ENCODE data around the gene IL17A.
"Not testable (repeated sequence)": the region's sequence is repeated elsewhere in the genome, so short reads cannot be mapped to it uniquely, and the experiment has no call there.

The IL17A gene

GRCh38 chr6:52164319-52165094 is 21.7 kb upstream of the IL17A start:
- no peak for DNase-seq

- no peak for DNase-seq
Observed at GRCh38 chr6:52167267-52167666, 18.9 kb upstream of the IL17A start.

GRCh38 chr6:52168351-52168750 is 17.8 kb upstream of the IL17A start:
- not testable (repeated sequence) for DNase-seq

GRCh38 chr6:52174118-52174517 is 12.1 kb upstream of the IL17A start:
- no peak for DNase-seq

- DNase-seq, result no peak
Observed at GRCh38 chr6:52176550-52176949, 9.6 kb upstream of the IL17A start.

GRCh38 chr6:52177961-52178360 is 8.2 kb upstream of the IL17A start:
- no peak for DNase-seq

GRCh38 chr6:52180787-52181558 is 5.2 kb upstream of the IL17A start:
- no peak for DNase-seq

- no peak for DNase-seq
Observed at GRCh38 chr6:52183131-52183713, 3.0 kb upstream of the IL17A start.

GRCh38 chr6:52186480-52186879 is 305 bp downstream of the IL17A start:
- DNase-seq, result no peak

- no peak for DNase-seq
Observed at GRCh38 chr6:52187098-52187497, 923 bp downstream of the IL17A start.

- DNase-seq, result no peak
Observed at GRCh38 chr6:52189974-52190373, 3.8 kb downstream of the IL17A start.

- DNase-seq, result no peak
Observed at GRCh38 chr6:52190409-52190808, 4.2 kb downstream of the IL17A start.

- DNase-seq, result no peak
Observed at GRCh38 chr6:52191824-52192223, 5.6 kb downstream of the IL17A start.

- DNase-seq, result no peak
Observed at GRCh38 chr6:52195886-52196285, 9.7 kb downstream of the IL17A start.

GRCh38 chr6:52200088-52200487 is 13.9 kb downstream of the IL17A start:
- not testable (repeated sequence) for DNase-seq

GRCh38 chr6:52201046-52201445 is 14.9 kb downstream of the IL17A start:
- no peak for DNase-seq

- DNase-seq, result no peak
Observed at GRCh38 chr6:52201493-52201892, 15.3 kb downstream of the IL17A start.

GRCh38 chr6:52207066-52207465 is 20.9 kb downstream of the IL17A start:
- no peak for DNase-seq

- no peak for DNase-seq
Observed at GRCh38 chr6:52208612-52209011, 22.4 kb downstream of the IL17A start.

- DNase-seq, result no peak
Observed at GRCh38 chr6:52209770-52210169, 23.6 kb downstream of the IL17A start.

- DNase-seq, result no peak
Observed at GRCh38 chr6:52210227-52210626, 24.1 kb downstream of the IL17A start.

GRCh38 chr6:52213127-52213526 is 27.0 kb downstream of the IL17A start:
- no peak for DNase-seq

GRCh38 chr6:52215787-52216186 is 29.6 kb downstream of the IL17A start:
- DNase-seq, result no peak
